Naive B cell (primary cell): ENCODE results near the gene NBL1. TPM values are rescaled to one million over a fixed set of nuclear protein-coding genes. Genes with fewer than 3 reads are reported as not detected.
A peak's percentile ranks its signal among the peaks of the same experiment; 100 is the strongest.

ENCODE experiments used
- ATAC-seq, 2 donors: fragments of 150-1000 bp; cut with Tn5 transposase; 2 replicates each; pipeline ENCODE4 v1.10.0; 2021; ENCODE audit warnings: low read depth in 2 of 2, mild to moderate bottlenecking in 2 of 2, moderate library complexity in 2 of 2
- DNase-seq: peaks from one replicate; pipeline ENCODE4 v3.0.0; 2022
- H3K27ac Mint-ChIP-seq, 6 donors: one replicate each; pipeline ENCODE4 v1.8.0; 2020 to 2022; ENCODE audit warnings: mild to moderate bottlenecking in 6 of 6, mixed read lengths in 6 of 6, moderate library complexity in 5 of 6, inconsistent platforms in 2 of 6
- H3K27me3 Mint-ChIP-seq, 3 donors: one replicate each; pipeline ENCODE4 v1.8.0; 2021 to 2022; ENCODE audit warnings: mixed read lengths in 3 of 3, mild to moderate bottlenecking in 1 of 3
- H3K36me3 Mint-ChIP-seq, 2 donors: one replicate each; pipeline ENCODE4 v1.8.0; 2020 to 2022; ENCODE audit warnings: mixed read lengths in 2 of 2, inconsistent platforms in 1 of 2, mild to moderate bottlenecking in 1 of 2
- H3K4me1 Mint-ChIP-seq, 3 donors: one replicate each; pipeline ENCODE4 v1.8.0; 2020 to 2022; ENCODE audit warnings: mixed read lengths in 3 of 3, inconsistent platforms in 1 of 3, mild to moderate bottlenecking in 1 of 3, moderate library complexity in 1 of 3
- H3K4me3 Mint-ChIP-seq, 8 donors: one replicate each; pipeline ENCODE4 v1.8.0; 2020 to 2022; ENCODE audit warnings: mild to moderate bottlenecking in 8 of 8, mixed read lengths in 8 of 8, moderate library complexity in 8 of 8, inconsistent platforms in 2 of 8
- H3K9me3 Mint-ChIP-seq, 7 donors: one replicate each; pipeline ENCODE4 v1.8.0; 2020 to 2022; ENCODE audit warnings: mixed read lengths in 7 of 7, mild to moderate bottlenecking in 5 of 7, inconsistent platforms in 2 of 7, moderate library complexity in 1 of 7
- polyA plus RNA-seq, 6 donors: library from polyadenylated mRNA; unstranded; fragments of 300-500 nt; fragmentation: Illumina TruSeq; gene quantifications; one replicate each; pipeline ENCODE4 v1.2.3, GENCODE V29; 2021; ENCODE audit warnings: low read depth in 6 of 6

NBL1 gene
- polyA plus RNA-seq, 6 donors from 2014 or later, result 0.53 TPM; not detected in 5

- no peak overlapping the region for H3K4me3 Mint-ChIP-seq
- H3K36me3 Mint-ChIP-seq, result peaks cover 8% of the 10 kb centered on the region in 2 donors
- H3K4me1 Mint-ChIP-seq, result peaks cover 5 to 21% (median 16%) of the 10 kb centered on the region in 3 donors
- no peaks in the 10 kb centered on the region for H3K27me3 Mint-ChIP-seq
- DNase-seq, result no peak
- no peaks in the 10 kb centered on the region for H3K9me3 Mint-ChIP-seq
- H3K27ac Mint-ChIP-seq, result peak overlapping the region in 2 of 6 donors; percentile 25 to 53
- no peak for ATAC-seq
Observed at GRCh38 chr1:19613171-19613703, 30.9 kb upstream of the NBL1 start.

GRCh38 chr1:19615438-19615837 is 28.7 kb upstream of the NBL1 start:
- ATAC-seq (no peak), DNase-seq (no peak)
- Mint-ChIP-seq H3K27ac (peak overlapping the region in 3 of 6 donors; percentile 5 to 36 (median 10)), H3K4me3 (peak overlapping the region in 1 of 8 donors; percentile 44), H3K27me3 (no peaks in the 10 kb centered on the region), H3K9me3 (no peaks in the 10 kb centered on the region), H3K4me1 (peaks cover 4 to 18% (median 16%) of the 10 kb centered on the region in 3 donors), H3K36me3 (peaks cover 8% of the 10 kb centered on the region in 2 donors)

GRCh38 chr1:19616489-19616888 is 27.6 kb upstream of the NBL1 start:
- Mint-ChIP-seq H3K27me3 (no peaks in the 10 kb centered on the region), H3K4me1 (peaks cover 4 to 18% (median 18%) of the 10 kb centered on the region in 3 donors), H3K36me3 (peaks cover 8% of the 10 kb centered on the region in 2 donors), H3K9me3 (no peaks in the 10 kb centered on the region), H3K4me3 (no peak overlapping the region), H3K27ac (no peak overlapping the region)
- ATAC-seq (no peak), DNase-seq (no peak)

GRCh38 chr1:19617376-19617775 is 26.7 kb upstream of the NBL1 start:
- ATAC-seq (no peak), DNase-seq (no peak)
- no peak overlapping the region for H3K4me3 Mint-ChIP-seq
- H3K27ac Mint-ChIP-seq, result no peak overlapping the region
- H3K9me3 Mint-ChIP-seq, result no peaks in the 10 kb centered on the region
- no peaks in the 10 kb centered on the region for H3K27me3 Mint-ChIP-seq
- H3K36me3 Mint-ChIP-seq, result peaks cover 8% of the 10 kb centered on the region in 2 donors
- H3K4me1 Mint-ChIP-seq, result peaks cover 4 to 21% (median 18%) of the 10 kb centered on the region in 3 donors

- no peak for ATAC-seq
- Mint-ChIP-seq H3K9me3 (no peaks in the 10 kb centered on the region), H3K27ac (no peak overlapping the region), H3K4me1 (peaks cover 4 to 15% (median 10%) of the 10 kb centered on the region in 3 donors), H3K27me3 (no peaks in the 10 kb centered on the region), H3K36me3 (peaks cover 8% of the 10 kb centered on the region in 2 donors), H3K4me3 (no peak overlapping the region)
- no peak for DNase-seq
Observed at GRCh38 chr1:19618428-19618827, 25.7 kb upstream of the NBL1 start.

- Mint-ChIP-seq H3K9me3 (no peaks in the 10 kb centered on the region), H3K4me3 (no peak overlapping the region), H3K36me3 (peaks cover 6 to 8% of the 10 kb centered on the region in 2 donors), H3K27me3 (no peaks in the 10 kb centered on the region), H3K4me1 (peaks cover 6 to 15% (median 8%) of the 10 kb centered on the region in 3 donors), H3K27ac (peak overlapping the region in 1 of 6 donors; percentile 45)
- no peak for ATAC-seq
- no peak for DNase-seq
Observed at GRCh38 chr1:19619697-19620384, 24.3 kb upstream of the NBL1 start.

- no peak for ATAC-seq
- H3K27ac Mint-ChIP-seq, result no peak overlapping the region
- H3K9me3 Mint-ChIP-seq, result no peaks in the 10 kb centered on the region
Observed at GRCh38 chr1:19620786-19621185, 23.3 kb upstream of the NBL1 start.

GRCh38 chr1:19621274-19621950 is 22.7 kb upstream of the NBL1 start:
- Mint-ChIP-seq H3K36me3 (peaks cover 5 to 6% of the 10 kb centered on the region in 2 donors), H3K9me3 (no peaks in the 10 kb centered on the region), H3K4me3 (no peak overlapping the region), H3K4me1 (peaks cover 6 to 10% (median 7%) of the 10 kb centered on the region in 3 donors), H3K27me3 (no peaks in the 10 kb centered on the region), H3K27ac (peak overlapping the region in 1 of 6 donors; percentile 14)
- DNase-seq (no peak), ATAC-seq (no peak)

More at GRCh38 chr1:19620786-19621185, 23.3 kb upstream of the NBL1 start:
- no peaks in the 10 kb centered on the region for H3K27me3 Mint-ChIP-seq
- H3K36me3 Mint-ChIP-seq, result peaks cover under 1% of the 10 kb centered on the region in 2 donors
- H3K4me3 Mint-ChIP-seq, result no peak overlapping the region
- no peak for DNase-seq
- H3K4me1 Mint-ChIP-seq, result peaks cover 4 to 10% (median 6%) of the 10 kb centered on the region in 3 donors

- no peaks in the 10 kb centered on the region for H3K9me3 Mint-ChIP-seq
- H3K36me3 Mint-ChIP-seq, result peaks cover 9 to 10% of the 10 kb centered on the region in 2 donors
- DNase-seq (no peak), ATAC-seq (no peak)
- peaks cover 6 to 10% (median 7%) of the 10 kb centered on the region in 3 donors for H3K4me1 Mint-ChIP-seq
- H3K4me3 Mint-ChIP-seq, result no peak overlapping the region
- no peaks in the 10 kb centered on the region for H3K27me3 Mint-ChIP-seq
- peak overlapping the region in 3 of 6 donors; percentile 14 to 36 (median 32) for H3K27ac Mint-ChIP-seq
Observed at GRCh38 chr1:19622204-19622603, 21.9 kb upstream of the NBL1 start.

GRCh38 chr1:19623523-19623922 is 20.6 kb upstream of the NBL1 start:
- H3K9me3 Mint-ChIP-seq, result no peaks in the 10 kb centered on the region
- H3K36me3 Mint-ChIP-seq, result peaks cover 12 to 18% of the 10 kb centered on the region in 2 donors
- ATAC-seq (no peak), DNase-seq (no peak)
- H3K27ac Mint-ChIP-seq, result no peak overlapping the region
- no peaks in the 10 kb centered on the region for H3K27me3 Mint-ChIP-seq
- H3K4me3 Mint-ChIP-seq, result no peak overlapping the region
- peaks cover 4 to 10% (median 7%) of the 10 kb centered on the region in 3 donors for H3K4me1 Mint-ChIP-seq

- peak overlapping the region in 1 of 6 donors; percentile 15 for H3K27ac Mint-ChIP-seq
- no peak overlapping the region for H3K4me3 Mint-ChIP-seq
- no peaks in the 10 kb centered on the region for H3K9me3 Mint-ChIP-seq
- no peaks in the 10 kb centered on the region for H3K27me3 Mint-ChIP-seq
- no peak for DNase-seq
- ATAC-seq, result no peak
- H3K4me1 Mint-ChIP-seq, result peaks cover 2 to 10% (median 6%) of the 10 kb centered on the region in 3 donors
- H3K36me3 Mint-ChIP-seq, result peaks cover 12 to 22% of the 10 kb centered on the region in 2 donors
Observed at GRCh38 chr1:19625291-19625937, 18.7 kb upstream of the NBL1 start.

- no peak overlapping the region for H3K27ac Mint-ChIP-seq
- no peaks in the 10 kb centered on the region for H3K9me3 Mint-ChIP-seq
Observed at GRCh38 chr1:19628879-19629278, 15.2 kb upstream of the NBL1 start.

GRCh38 chr1:19629357-19629756 is 14.8 kb upstream of the NBL1 start:
- no peak for DNase-seq
- H3K36me3 Mint-ChIP-seq, result peaks cover 12 to 22% of the 10 kb centered on the region in 2 donors
- H3K9me3 Mint-ChIP-seq, result no peaks in the 10 kb centered on the region
- no peak for ATAC-seq
- no peak overlapping the region for H3K4me3 Mint-ChIP-seq
- no peak overlapping the region for H3K27ac Mint-ChIP-seq
- H3K4me1 Mint-ChIP-seq, result peaks cover 0 to 6% (median 0%) of the 10 kb centered on the region in 3 donors
- H3K27me3 Mint-ChIP-seq, result no peaks in the 10 kb centered on the region

More at GRCh38 chr1:19628879-19629278, 15.2 kb upstream of the NBL1 start:
- Mint-ChIP-seq H3K36me3 (peaks cover 12 to 22% of the 10 kb centered on the region in 2 donors), H3K4me1 (peaks cover under 1 to 6% (median under 1%) of the 10 kb centered on the region in 3 donors), H3K4me3 (no peak overlapping the region), H3K27me3 (no peaks in the 10 kb centered on the region)
- no peak for DNase-seq
- no peak for ATAC-seq
